ENCODE data around the gene ARHGAP35.
A peak's percentile ranks its signal among the peaks of the same experiment; 100 is the strongest.

The ARHGAP35 gene

DNA sequence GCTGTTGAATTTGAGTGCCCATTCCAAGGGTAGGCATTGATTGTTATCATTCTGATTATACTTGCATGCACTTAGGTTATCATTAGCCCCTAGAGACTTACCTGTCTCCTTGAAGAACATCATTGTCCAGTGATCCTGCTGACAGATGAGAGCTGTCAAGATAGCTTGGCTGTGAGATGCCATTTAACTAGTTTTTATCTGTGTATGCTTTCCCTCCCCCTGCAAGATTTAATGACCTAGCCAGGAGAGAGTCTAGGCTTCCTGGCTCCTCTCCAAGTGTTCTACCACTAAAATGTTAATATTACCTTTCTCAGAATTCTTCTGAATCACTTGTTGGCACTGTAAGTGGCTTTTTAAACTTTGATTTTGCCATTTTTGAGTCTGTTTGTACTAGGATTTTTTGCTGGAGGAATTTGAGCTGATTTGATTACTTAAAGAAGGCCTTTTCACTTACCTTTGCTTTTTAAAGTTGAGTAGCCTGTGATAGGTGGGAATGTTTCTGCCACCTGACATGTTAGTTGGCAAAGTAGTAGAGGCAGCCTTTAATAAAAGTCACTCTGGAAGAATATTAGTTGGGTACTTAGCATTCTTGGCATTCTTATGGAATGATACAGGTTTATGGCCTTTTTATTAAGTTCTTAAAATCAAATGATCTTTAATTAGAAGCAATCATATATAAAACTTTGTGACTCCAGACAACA lies 41.1 kb downstream of the ARHGAP35 start:
- DNase-seq, result no peak

DNA sequence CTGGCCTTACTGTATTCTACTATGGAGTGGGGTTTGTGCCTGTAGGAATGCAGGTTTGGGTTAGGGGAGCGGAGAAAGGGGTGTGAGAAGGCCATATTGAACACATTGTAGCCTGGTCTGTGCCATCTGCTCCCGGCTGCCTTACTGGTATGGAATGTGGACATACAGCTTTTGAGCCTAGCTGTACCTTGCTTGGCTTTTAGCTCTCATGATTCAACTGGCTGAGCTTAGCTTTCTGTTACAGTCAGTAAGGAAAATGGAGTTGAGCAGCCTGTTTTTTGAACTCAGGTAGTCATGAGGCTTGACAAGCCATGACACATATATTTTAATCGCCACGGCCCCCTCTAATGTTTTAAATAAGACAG lies 41.6 kb downstream of the ARHGAP35 start:
- DNase-seq, result no peak

DNA sequence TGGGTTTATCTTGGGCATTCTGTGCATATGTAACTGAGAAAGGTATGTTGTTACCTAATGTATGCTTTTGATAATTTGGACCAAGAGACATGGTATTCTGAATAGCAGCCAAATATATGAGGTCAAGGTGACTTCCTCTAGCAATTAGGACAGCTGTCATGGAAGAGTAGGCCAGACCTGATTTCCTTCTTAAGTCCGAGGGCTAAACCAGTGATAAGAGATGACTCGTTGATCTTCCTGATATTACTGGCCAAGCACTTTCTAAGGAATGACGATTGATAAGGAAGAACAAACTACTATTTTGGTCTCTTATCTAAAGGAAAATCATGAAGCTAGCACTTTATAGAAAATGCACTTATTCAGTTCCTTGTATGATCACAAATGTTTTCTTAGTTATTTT lies 42.7 kb downstream of the ARHGAP35 start:
- DNase-seq, result no peak

DNA sequence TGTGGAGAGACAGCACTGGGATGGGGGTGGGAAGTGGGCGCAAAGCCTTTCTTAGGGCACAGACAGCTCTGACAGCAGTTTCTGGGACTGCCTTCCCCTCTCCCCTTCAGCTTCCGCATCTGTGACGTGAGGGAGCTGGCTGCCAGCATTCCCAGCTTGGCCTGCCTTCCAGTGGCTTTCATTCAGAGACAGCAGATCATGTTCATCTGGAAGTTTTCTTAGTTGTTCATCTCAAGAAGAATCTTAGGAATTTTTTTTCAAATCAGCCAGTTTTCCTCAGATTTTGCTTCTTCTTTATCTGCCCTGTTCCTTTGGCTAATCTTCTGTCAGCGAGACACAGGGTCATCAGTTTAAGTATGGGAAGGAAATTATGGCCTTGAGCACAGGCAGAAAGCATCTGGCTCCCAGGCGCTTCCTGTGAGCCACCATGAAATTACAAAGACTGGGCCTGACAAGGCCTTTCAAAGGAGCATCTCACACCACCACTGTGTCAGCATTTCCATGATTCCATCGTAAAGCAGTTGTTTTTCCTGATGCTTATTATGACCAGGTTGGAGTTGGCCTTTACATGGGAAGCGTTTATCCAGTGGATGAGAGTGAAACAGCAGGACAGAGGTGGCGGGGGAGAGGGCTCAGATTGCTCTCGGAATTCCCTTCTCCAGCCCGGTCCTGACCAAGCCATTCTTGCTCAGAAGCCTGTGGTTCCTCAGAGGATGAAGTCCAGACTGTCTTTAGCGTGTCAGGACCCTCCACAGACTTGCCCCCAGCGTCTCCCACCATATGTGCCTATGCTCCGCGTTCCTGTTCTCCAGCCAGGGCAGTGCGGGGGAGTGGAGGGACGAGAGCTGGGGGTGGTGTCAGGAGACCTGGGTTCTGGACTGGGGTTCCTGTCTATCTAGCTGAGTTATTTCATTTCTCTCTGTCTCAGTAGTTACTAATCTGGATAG lies 43.6 kb downstream of the ARHGAP35 start:
- DNase-seq, result peak in 7 of 56 donors; percentile 6 to 49 (median 22)

DNA sequence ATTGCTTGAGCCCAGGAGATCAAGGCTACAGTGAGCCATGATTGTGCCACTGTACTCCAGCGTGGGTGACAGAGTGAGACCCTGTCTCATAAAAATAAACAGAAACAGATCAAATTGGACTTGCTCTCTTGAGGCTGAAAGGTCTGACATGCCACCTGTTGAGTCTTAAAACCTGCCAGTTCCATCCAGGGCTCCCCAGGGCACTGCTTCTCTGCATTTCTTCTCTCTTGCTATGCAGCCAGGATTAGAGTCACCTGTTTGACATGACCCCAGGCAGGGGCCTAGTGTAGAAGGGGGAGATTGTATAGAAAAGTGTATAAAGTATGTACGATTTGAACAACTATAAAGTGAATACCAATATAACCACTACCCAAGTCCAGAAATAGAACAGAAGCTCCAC lies 45.4 kb downstream of the ARHGAP35 start:
- no peak for DNase-seq

DNA sequence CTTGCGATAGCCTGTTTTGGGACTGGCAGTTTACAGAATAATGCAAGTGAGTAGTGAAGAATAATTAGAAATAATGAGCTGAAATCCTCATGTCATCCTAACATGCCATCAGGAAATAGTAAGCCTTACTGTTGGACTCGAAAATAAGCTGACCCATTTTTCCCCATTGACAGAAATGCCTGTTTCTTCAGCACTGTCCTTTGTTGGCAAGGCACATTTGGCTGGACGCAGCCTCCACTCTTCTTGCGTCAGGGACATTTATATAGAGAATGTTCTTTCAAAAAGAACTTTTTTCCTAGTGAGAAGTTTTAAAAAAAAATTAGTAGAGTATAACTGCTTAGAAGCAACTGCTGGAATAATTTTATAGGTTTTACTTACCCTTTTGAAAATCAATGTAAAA lies 47.1 kb downstream of the ARHGAP35 start:
- DNase-seq, result peak in 13 of 56 donors; percentile 5 to 68 (median 28)

DNA sequence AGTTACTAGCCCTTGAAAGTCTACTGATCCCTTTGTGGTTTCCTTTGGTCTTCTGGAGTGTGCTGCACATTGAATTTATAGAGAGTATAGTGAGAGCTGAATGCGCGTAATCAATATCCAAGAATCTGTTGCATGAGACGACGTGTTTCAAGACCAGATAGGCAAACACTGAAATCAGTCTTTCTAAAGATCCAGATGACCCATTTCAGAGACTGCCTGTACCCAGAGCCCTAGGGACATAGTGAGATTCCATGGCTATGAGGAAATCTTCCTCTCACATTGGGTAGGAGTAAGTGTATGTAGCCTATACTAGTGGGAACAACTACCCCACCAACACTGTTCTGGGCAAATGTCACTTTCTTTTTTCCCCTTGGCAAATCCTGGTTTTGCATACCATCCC lies 48.6 kb downstream of the ARHGAP35 start:
- no peak for DNase-seq
